ENCODE data around the gene RBM15B.

Gene RBM15B

GRCh38 chr3:51379746-51380455, 11.2 kb upstream of the RBM15B start:
- TF ChIP-seq FOXP2 (optimal IDR thresholded peaks at IDR 0.05; ENCODE audit: borderline replicate concordance, extremely low read depth, extremely low read length, insufficient read depth) (no peak), POLR2AphosphoS5 (IDR thresholded peaks at IDR 0.05; ENCODE audit: low read depth, low read length) (no peak), REST (IDR thresholded peaks at IDR 0.05; ENCODE audit: insufficient read depth in 1 of 2, low read depth in 2 of 2, low read length in 2 of 2) (no peak), SIN3A (IDR thresholded peaks at IDR 0.05; ENCODE audit: borderline replicate concordance, insufficient read depth, low read length) (no peak), TAF1 (IDR thresholded peaks at IDR 0.05; ENCODE audit: borderline replicate concordance, insufficient read depth, low read length) (no peak)

- TF ChIP-seq SIN3A (IDR thresholded peaks at IDR 0.05; ENCODE audit: borderline replicate concordance, insufficient read depth, low read length) (no peak), POLR2AphosphoS5 (IDR thresholded peaks at IDR 0.05; ENCODE audit: low read depth, low read length) (no peak), REST (IDR thresholded peaks at IDR 0.05; ENCODE audit: insufficient read depth in 1 of 2, low read depth in 2 of 2, low read length in 2 of 2) (no peak), TAF1 (IDR thresholded peaks at IDR 0.05; ENCODE audit: borderline replicate concordance, insufficient read depth, low read length) (no peak), FOXP2 (optimal IDR thresholded peaks at IDR 0.05; ENCODE audit: borderline replicate concordance, extremely low read depth, extremely low read length, insufficient read depth) (no peak)
Measured at GRCh38 chr3:51380601-51381332, 10.3 kb upstream of the RBM15B start.

- no peak for TF ChIP-seq POLR2AphosphoS5 (IDR thresholded peaks at IDR 0.05; ENCODE audit: low read depth, low read length)
- no peak for TF ChIP-seq SIN3A (IDR thresholded peaks at IDR 0.05; ENCODE audit: borderline replicate concordance, insufficient read depth, low read length)
- TF ChIP-seq REST (IDR thresholded peaks at IDR 0.05; ENCODE audit: insufficient read depth in 1 of 2, low read depth in 2 of 2, low read length in 2 of 2) = no peak
- no peak for TF ChIP-seq FOXP2 (optimal IDR thresholded peaks at IDR 0.05; ENCODE audit: borderline replicate concordance, extremely low read depth, extremely low read length, insufficient read depth)
- no peak for TF ChIP-seq TAF1 (IDR thresholded peaks at IDR 0.05; ENCODE audit: borderline replicate concordance, insufficient read depth, low read length)
Measured at GRCh38 chr3:51381333-51381705, 9.8 kb upstream of the RBM15B start.

- TF ChIP-seq FOXP2 (optimal IDR thresholded peaks at IDR 0.05; ENCODE audit: borderline replicate concordance, extremely low read depth, extremely low read length, insufficient read depth) (no peak), TAF1 (IDR thresholded peaks at IDR 0.05; ENCODE audit: borderline replicate concordance, insufficient read depth, low read length) (no peak), SIN3A (IDR thresholded peaks at IDR 0.05; ENCODE audit: borderline replicate concordance, insufficient read depth, low read length) (no peak), REST (IDR thresholded peaks at IDR 0.05; ENCODE audit: insufficient read depth in 1 of 2, low read depth in 2 of 2, low read length in 2 of 2) (no peak), POLR2AphosphoS5 (IDR thresholded peaks at IDR 0.05; ENCODE audit: low read depth, low read length) (0 out of 2 replicates have a peak, but pooled peaks have one; percentile 9)
Measured at GRCh38 chr3:51382076-51382745, 8.9 kb upstream of the RBM15B start.
